Thyroid gland (tissue), 4 donors: ENCODE measurements around the gene FIBCD1. TPM values are rescaled to one million over a fixed set of nuclear protein-coding genes. Genes with fewer than 3 reads are reported as not detected.
"Not testable (repeated sequence)": the region's sequence is repeated elsewhere in the genome, so short reads cannot be mapped to it uniquely, and the experiment has no call there.

Experiments used
- DNase-seq, 2 donors: peaks; one replicate each; pipeline ENCODE4 v3.0.0-alpha.2; 2019
- H3K27ac ChIP-seq, 3 donors: fragments of 200-600 bp; sonication (generic); 1 replicate in 2 of 3; 2 replicates in 1 of 3; pipeline ENCODE4 v1.5.1; 2016 to 2019; ENCODE audit warnings: mild to moderate bottlenecking in 1 of 3, moderate library complexity in 1 of 3
- H3K27me3 ChIP-seq: fragments of 200-600 bp; sonication (generic); one replicate; pipeline ENCODE4 v1.5.1; 2019
- H3K36me3 ChIP-seq, 2 donors: fragments of 200-600 bp; sonication (generic); one replicate each; pipeline ENCODE4 v1.5.1; 2016 to 2019
- H3K4me1 ChIP-seq, 2 donors: fragments of 200-600 bp; sonication (generic); one replicate each; pipeline ENCODE4 v1.5.1; 2017 to 2019
- H3K4me3 ChIP-seq, 3 donors: fragments of 200-600 bp; sonication (generic); replicated peaks in 1 of 3; 1 replicate in 2 of 3; 2 replicates in 1 of 3; pipeline ENCODE4 v1.5.1; 2016; ENCODE audit warnings: mild to moderate bottlenecking in 1 of 3
- H3K9me3 ChIP-seq: fragments of 200-600 bp; sonication (generic); one replicate; pipeline ENCODE4 v1.5.1; 2017
- CTCF ChIP-seq, 6 experiments: fragments of 200-600 bp in 3 of 6; fragments of 450-650 bp in 3 of 6; sonication (generic) in 3 of 6; IDR thresholded peaks; one replicate each; pipeline ENCODE4 v1.5.1; 2016 to 2019; ENCODE audit warnings: antibody characterized with exemption in 6 of 6, mild to moderate bottlenecking in 2 of 6, inconsistent platforms in 1 of 6, moderate library complexity in 1 of 6
- POLR2A ChIP-seq, 2 donors: fragments of 450-650 bp; IDR thresholded peaks; one replicate each; pipeline ENCODE4 v1.6.1; 2017; ENCODE audit warnings: antibody characterized with exemption in 2 of 2, mild to moderate bottlenecking in 2 of 2, moderate library complexity in 1 of 2
- WGBS, 2 donors: methylation state at CpG; one replicate each; pipeline ENCODE4 v1.1.5; 2017; 5-methylcytosine and 5-hydroxymethylcytosine counted together
- intact Hi-C: fragments of 100-400 bp; cut with DNase I; formaldehyde crosslinking; loops from one replicate; pipeline ENCODE4 v1.15.1; 2023
- total RNA-seq, 4 donors: library from RNA; depleted of rRNA; stranded (reverse); fragments of >200 nt; gene quantifications; one replicate each; pipeline ENCODE4 v1.2.3, GENCODE V29; 2016

FIBCD1 gene
- total RNA-seq, 4 donors from 2014 or later, result 0.11 to 0.13 TPM; not detected in 2

DNA sequence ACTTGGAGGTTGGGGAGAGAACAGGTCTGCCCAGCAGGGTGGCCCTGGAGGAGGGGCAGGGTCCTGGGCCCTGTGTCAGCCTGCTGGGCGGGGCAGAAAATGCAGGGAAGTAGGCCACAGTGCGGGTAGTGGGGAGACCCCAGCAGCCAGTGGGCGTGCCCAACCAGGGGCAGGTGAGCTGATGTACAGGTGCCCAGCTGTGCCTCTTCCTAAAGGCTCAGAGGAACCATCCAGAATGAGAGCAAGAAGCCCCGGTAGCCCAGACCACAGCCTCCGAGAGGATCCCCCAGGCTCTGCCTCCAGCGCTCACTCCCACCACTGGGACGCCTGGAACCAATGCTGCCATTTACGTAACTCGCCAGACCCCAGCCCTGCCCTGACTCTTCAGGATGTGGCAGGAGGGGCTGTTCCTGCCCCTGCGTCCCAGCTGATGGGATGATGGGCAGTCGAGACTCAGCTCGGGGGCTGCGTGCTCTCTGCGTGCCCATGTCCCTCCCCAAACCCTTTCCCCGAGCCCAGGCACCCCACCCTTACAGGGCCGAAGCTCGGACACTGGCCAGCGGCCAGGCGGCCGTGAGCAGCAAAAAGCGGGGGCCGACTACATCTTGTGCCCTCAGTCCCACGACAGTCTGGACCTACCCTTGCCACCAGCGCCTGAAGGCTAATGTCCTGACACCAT lies 24.5 kb downstream of the FIBCD1 start:
- Histone ChIP-seq H3K27me3 (no peaks in the 10 kb centered on the region), H3K27ac (no peak overlapping the region), H3K36me3 (no peaks in the 10 kb centered on the region), H3K4me3 (no peak overlapping the region), H3K9me3 (no peaks in the 10 kb centered on the region), H3K4me1 (no peaks in the 10 kb centered on the region)
- 78% methylated on average over 12 to 21 of the region's 24 CpGs for WGBS, 2 donors
- intact Hi-C loops, result no loop called here
- no peak for DNase-seq
- TF ChIP-seq CTCF (IDR thresholded peaks at IDR 0.05), result no peak
- no peak for TF ChIP-seq POLR2A (IDR thresholded peaks at IDR 0.05)

DNA sequence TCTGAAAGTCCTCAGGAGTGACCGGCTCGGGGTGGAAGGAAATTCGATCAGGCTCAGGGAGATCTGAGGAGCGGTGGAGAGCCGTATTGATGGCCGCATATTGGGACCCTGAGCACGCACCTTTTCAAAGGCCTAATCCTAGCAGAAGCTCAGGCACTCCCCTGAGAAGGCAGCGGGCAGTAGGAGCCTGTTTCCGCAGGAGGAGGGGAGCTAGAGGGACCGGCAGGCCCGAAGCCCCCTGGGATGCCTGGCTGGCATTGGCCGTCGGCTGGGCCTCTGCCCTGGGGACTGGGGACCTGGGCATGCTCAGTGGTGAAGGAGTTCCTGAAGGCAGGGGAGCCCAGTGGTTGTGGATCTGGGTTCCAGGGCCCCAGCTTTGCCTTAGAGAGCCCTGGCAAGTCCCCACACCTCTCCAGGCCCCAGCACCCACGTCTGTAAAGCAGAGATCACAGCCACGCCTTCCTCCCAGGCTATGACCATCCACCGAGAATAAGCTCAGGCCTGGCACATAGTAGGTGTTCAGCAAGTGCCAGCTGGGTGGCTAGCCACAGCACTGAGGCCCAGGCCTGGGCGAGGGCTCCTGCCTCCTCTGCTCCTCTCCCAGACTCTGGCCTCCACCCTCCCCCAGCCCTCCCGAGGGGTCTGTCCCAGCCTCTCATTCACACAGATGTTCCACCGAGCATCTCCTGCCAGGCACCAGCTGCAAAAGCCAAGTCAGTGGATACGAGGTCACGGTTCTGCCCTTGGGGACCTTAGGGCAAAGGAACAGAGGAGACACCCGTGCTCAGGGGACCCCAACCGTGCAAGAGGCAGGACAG lies 25.2 kb downstream of the FIBCD1 start:
- no peak overlapping the region for H3K4me3 ChIP-seq
- no peak overlapping the region for H3K27ac ChIP-seq
- H3K9me3 ChIP-seq, result no peaks in the 10 kb centered on the region
- no peaks in the 10 kb centered on the region for H3K36me3 ChIP-seq
- no peaks in the 10 kb centered on the region for H3K27me3 ChIP-seq
- WGBS, 2 donors, result 58 to 79% methylated on average over 5 to 19 of the region's 23 CpGs
- no peaks in the 10 kb centered on the region for H3K4me1 ChIP-seq
- intact Hi-C loops, result no loop called here
- no peak for DNase-seq
- TF ChIP-seq CTCF (IDR thresholded peaks at IDR 0.05) (no peak), POLR2A (IDR thresholded peaks at IDR 0.05) (no peak)

DNA sequence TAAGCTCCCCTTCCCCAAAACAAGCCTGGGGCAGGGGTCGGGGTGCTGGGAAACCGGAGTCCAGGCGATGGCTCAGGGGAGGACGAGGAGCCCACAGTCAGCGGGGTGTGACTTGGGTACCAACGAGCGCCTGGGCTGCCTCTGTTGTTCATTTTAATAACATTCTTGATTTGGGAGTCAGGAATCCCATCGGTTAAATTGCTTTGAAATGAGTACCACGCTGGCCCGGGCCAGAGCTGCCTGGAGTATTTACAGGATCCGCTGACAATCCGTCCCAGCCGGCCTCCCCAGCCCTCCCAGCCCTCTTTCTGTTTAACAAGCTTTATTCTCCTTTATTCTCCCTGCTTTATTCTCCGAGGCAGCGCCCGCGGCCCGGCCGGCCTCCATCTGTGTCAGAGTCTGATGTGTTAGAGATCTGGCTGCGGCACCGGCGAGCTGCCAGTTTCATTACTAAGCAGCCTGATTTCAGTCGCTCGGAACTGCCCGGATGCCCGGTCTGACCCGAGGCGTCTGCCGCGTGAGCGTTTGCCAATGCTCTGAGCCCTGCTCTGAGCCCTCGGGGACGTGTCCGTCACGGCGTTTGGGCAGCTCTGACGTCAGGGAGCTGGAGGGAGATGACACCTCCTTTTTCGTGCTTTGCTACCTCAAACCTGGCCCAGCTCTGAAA lies 26.0 kb downstream of the FIBCD1 start:
- TF ChIP-seq CTCF (IDR thresholded peaks at IDR 0.05), result no peak
- no peak for TF ChIP-seq POLR2A (IDR thresholded peaks at IDR 0.05)
- Histone ChIP-seq H3K27ac (no peak overlapping the region), H3K4me3 (no peak overlapping the region), H3K9me3 (no peaks in the 10 kb centered on the region), H3K4me1 (no peaks in the 10 kb centered on the region), H3K36me3 (no peaks in the 10 kb centered on the region), H3K27me3 (no peaks in the 10 kb centered on the region)
- 47 to 53% methylated on average over 24 to 33 of the region's 38 CpGs for WGBS, 2 donors
- intact Hi-C loops, result no loop called here
- DNase-seq, result peak; percentile 63 to 81

GRCh38 chr9:130911254-130912049 lies 27.6 kb downstream of the FIBCD1 start:
- intact Hi-C loops, result no loop called here
- no peak overlapping the region for H3K27ac ChIP-seq
- H3K9me3 ChIP-seq, result no peaks in the 10 kb centered on the region
- no peaks in the 10 kb centered on the region for H3K27me3 ChIP-seq
- DNase-seq, result no peak
- H3K4me1 ChIP-seq, result no peaks in the 10 kb centered on the region
- H3K36me3 ChIP-seq, result no peaks in the 10 kb centered on the region
- no peak for TF ChIP-seq CTCF (IDR thresholded peaks at IDR 0.05)
- TF ChIP-seq POLR2A (IDR thresholded peaks at IDR 0.05), result no peak
- 69 to 79% methylated on average over 5 to 7 of the region's 26 CpGs for WGBS, 2 donors
- no peak overlapping the region for H3K4me3 ChIP-seq

DNA sequence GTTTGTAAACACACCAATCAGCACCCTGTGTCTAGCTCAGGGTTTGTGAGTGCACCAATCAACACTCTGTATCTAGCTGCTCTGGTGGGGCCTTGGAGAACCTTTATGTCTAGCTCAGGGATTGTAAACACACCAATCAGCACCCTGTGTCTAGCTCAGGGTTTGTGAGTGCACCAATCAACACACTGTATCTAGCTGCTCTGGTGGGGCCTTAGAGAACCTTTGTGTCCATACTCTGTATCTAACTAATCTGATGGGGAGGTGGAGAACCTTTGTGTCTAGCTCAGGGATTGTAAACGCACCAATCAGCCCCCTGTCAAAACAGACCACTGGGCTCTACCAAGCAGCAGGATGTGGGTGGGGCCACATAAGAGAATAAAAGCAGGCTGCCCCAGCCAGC lies 28.4 kb downstream of the FIBCD1 start:
- H3K27me3 ChIP-seq, DNase-seq, H3K36me3 ChIP-seq, H3K4me1 ChIP-seq, intact Hi-C loops, H3K9me3 ChIP-seq, H3K4me3 ChIP-seq, H3K27ac ChIP-seq: not testable (repeated sequence)
- WGBS, 2 donors, result 20 to 75% methylated on average over 1 of the region's 1 CpG

- H3K27ac ChIP-seq, intact Hi-C loops, DNase-seq, H3K36me3 ChIP-seq, H3K27me3 ChIP-seq, H3K4me3 ChIP-seq, H3K9me3 ChIP-seq, H3K4me1 ChIP-seq: not testable (repeated sequence)
- 90 to 92% methylated on average over 4 to 14 of the region's 27 CpGs for WGBS, 2 donors
These were observed 29.0 kb downstream of the FIBCD1 start for GRCh38 chr9:130910041-130910440.
